ENCODE data around the gene GRK5.

GRCh38 chr10:119265691-119266090 lies 58.3 kb downstream of the GRK5 start:
- TF ChIP-seq CTCF (IDR thresholded peaks at IDR 0.05; ENCODE audit: low read depth, low read length, poor library complexity, severe bottlenecking) (no peak), EZH2phosphoT487 (IDR thresholded peaks at IDR 0.05; ENCODE audit: borderline replicate concordance, low read length) (no peak)
